ENCODE data around the gene RP9. TPM values are rescaled to one million over a fixed set of nuclear protein-coding genes. Genes with fewer than 3 reads are reported as not detected.

RP9 gene
- total RNA-seq, 6 experiments from 2014 or later: 11.4 to 16.6 (median 14.9) TPM

- DNase-seq: no peak
- TF ChIP-seq CTCF (IDR thresholded peaks at IDR 0.05): no peak
- Mint-ChIP-seq H3K9me3 (peaks cover 11% of the 10 kb centered on the region), H3K4me1 (ENCODE audit: low read depth) (peaks cover 32% of the 10 kb centered on the region), H3K27ac (no peak overlapping the region), H3K27me3 (ENCODE audit: insufficient read depth) (peaks cover 5% of the 10 kb centered on the region), H3K36me3 (ENCODE audit: low read depth) (peaks cover 12% of the 10 kb centered on the region; the same call in 1 of the 2 replicates), H3K4me3 (no peak overlapping the region)
Measured at GRCh38 chr7:33073243-33073642, 36.0 kb downstream of the RP9 start.

- peak overlapping the region; percentile 70 for H3K4me3 Mint-ChIP-seq
- H3K4me1 Mint-ChIP-seq (ENCODE audit: low read depth): peaks cover 32% of the 10 kb centered on the region
- TF ChIP-seq CTCF (IDR thresholded peaks at IDR 0.05): no peak
- peak overlapping the region; percentile 88 for H3K27ac Mint-ChIP-seq
- H3K36me3 Mint-ChIP-seq (ENCODE audit: low read depth): peaks cover 12% of the 10 kb centered on the region; the same call in 1 of the 2 replicates
- peak; percentile 80 for DNase-seq
- peaks cover 5% of the 10 kb centered on the region for H3K27me3 Mint-ChIP-seq (ENCODE audit: insufficient read depth)
- H3K9me3 Mint-ChIP-seq: peaks cover 11% of the 10 kb centered on the region
Measured at GRCh38 chr7:33072471-33072870, 36.7 kb downstream of the RP9 start.

GRCh38 chr7:33070831-33071230 lies 38.4 kb downstream of the RP9 start:
- H3K36me3 Mint-ChIP-seq (ENCODE audit: low read depth): peaks cover 19% of the 10 kb centered on the region
- no peak for DNase-seq
- TF ChIP-seq CTCF (IDR thresholded peaks at IDR 0.05): no peak
- no peak overlapping the region for H3K4me3 Mint-ChIP-seq
- H3K27me3 Mint-ChIP-seq (ENCODE audit: insufficient read depth): no peaks in the 10 kb centered on the region; the same call in 1 of the 2 replicates
- H3K9me3 Mint-ChIP-seq: peaks cover 19% of the 10 kb centered on the region
- H3K4me1 Mint-ChIP-seq (ENCODE audit: low read depth): peaks cover 26% of the 10 kb centered on the region
- H3K27ac Mint-ChIP-seq: no peak overlapping the region

- Mint-ChIP-seq H3K9me3 (peaks cover 25% of the 10 kb centered on the region), H3K4me1 (ENCODE audit: low read depth) (peaks cover 24% of the 10 kb centered on the region), H3K36me3 (ENCODE audit: low read depth) (peaks cover 25% of the 10 kb centered on the region), H3K27me3 (ENCODE audit: insufficient read depth) (no peaks in the 10 kb centered on the region; the same call in 1 of the 2 replicates), H3K27ac (no peak overlapping the region), H3K4me3 (no peak overlapping the region)
- DNase-seq: no peak
- TF ChIP-seq CTCF (IDR thresholded peaks at IDR 0.05): no peak
Measured at GRCh38 chr7:33070277-33070676, 38.9 kb downstream of the RP9 start.

- no peak overlapping the region for H3K27ac Mint-ChIP-seq
- peaks cover 36% of the 10 kb centered on the region for H3K36me3 Mint-ChIP-seq (ENCODE audit: low read depth)
Measured at GRCh38 chr7:33067921-33068320, 41.3 kb downstream of the RP9 start.

More at GRCh38 chr7:33067921-33068320, 41.3 kb downstream of the RP9 start:
- H3K27me3 Mint-ChIP-seq (ENCODE audit: insufficient read depth): no peaks in the 10 kb centered on the region; the same call in none of the 2 replicates
- TF ChIP-seq CTCF (IDR thresholded peaks at IDR 0.05): no peak
- no peak overlapping the region for H3K4me3 Mint-ChIP-seq
- DNase-seq: no peak
- peaks cover 33% of the 10 kb centered on the region for H3K4me1 Mint-ChIP-seq (ENCODE audit: low read depth)
- H3K9me3 Mint-ChIP-seq: peaks cover 32% of the 10 kb centered on the region

Data from HFFc6 (cell line).